Measurements from ENCODE around the gene SAPCD2.

Gene SAPCD2

GRCh38 chr9:137080260-137081122 is 10.1 kb upstream of the SAPCD2 start:
- DNase-seq: no peak

- DNase-seq: no peak
Observed at GRCh38 chr9:137079401-137079787, 9.0 kb upstream of the SAPCD2 start.

- DNase-seq: no peak
Observed at GRCh38 chr9:137078701-137079400, 8.5 kb upstream of the SAPCD2 start.

GRCh38 chr9:137077758-137078693 is 7.7 kb upstream of the SAPCD2 start:
- DNase-seq: peak; percentile 47

GRCh38 chr9:137077010-137077747 is 6.8 kb upstream of the SAPCD2 start, which contains the start of gene UAP1L1:
TSS of gene UAP1L1 (plus strand) at chr9:137077517. CDS start at chr9:137077533, 16 bp downstream.
- peak; percentile 56 for DNase-seq

- no peak for DNase-seq
Observed at GRCh38 chr9:137076636-137077009, 6.3 kb upstream of the SAPCD2 start.

GRCh38 chr9:137075275-137075775 is 5.0 kb upstream of the SAPCD2 start:
- DNase-seq: no peak

GRCh38 chr9:137074657-137075274 is 4.4 kb upstream of the SAPCD2 start:
- DNase-seq: no peak

GRCh38 chr9:137073992-137074399 is 3.6 kb upstream of the SAPCD2 start:
- no peak for DNase-seq

- no peak for DNase-seq
Observed at GRCh38 chr9:137071282-137071681, 925 bp upstream of the SAPCD2 start.

- DNase-seq: no peak
Observed at GRCh38 chr9:137070906-137071275, 534 bp upstream of the SAPCD2 start.

GRCh38 chr9:137069508-137070091 is 757 bp downstream of the SAPCD2 start:
- no peak for DNase-seq

GRCh38 chr9:137068539-137069507 is 1.5 kb downstream of the SAPCD2 start:
- no peak for DNase-seq

- DNase-seq: peak; percentile 93
Observed at GRCh38 chr9:137067860-137068538, 2.4 kb downstream of the SAPCD2 start.

GRCh38 chr9:137066096-137066861 is 4.1 kb downstream of the SAPCD2 start:
- DNase-seq: no peak

- DNase-seq: no peak
Observed at GRCh38 chr9:137065336-137065967, 4.9 kb downstream of the SAPCD2 start.

- DNase-seq: no peak
Observed at GRCh38 chr9:137064880-137065164, 5.5 kb downstream of the SAPCD2 start.
